C4-2B (cell line): ENCODE results near the gene TNFRSF1A.

ENCODE experiments used
- ZFX ChIP-seq: fragments of 450-650 bp; IDR thresholded peaks from 2 replicates; pipeline ENCODE4 v1.6.1; 2017
- TF ChIP-seq, protein P1 (sequence below): fragments of 450-650 bp; conservative IDR thresholded peaks from 2 replicates; pipeline ENCODE4 v1.5.1; 2017; ENCODE audit warnings: mild to moderate bottlenecking

DNA sequence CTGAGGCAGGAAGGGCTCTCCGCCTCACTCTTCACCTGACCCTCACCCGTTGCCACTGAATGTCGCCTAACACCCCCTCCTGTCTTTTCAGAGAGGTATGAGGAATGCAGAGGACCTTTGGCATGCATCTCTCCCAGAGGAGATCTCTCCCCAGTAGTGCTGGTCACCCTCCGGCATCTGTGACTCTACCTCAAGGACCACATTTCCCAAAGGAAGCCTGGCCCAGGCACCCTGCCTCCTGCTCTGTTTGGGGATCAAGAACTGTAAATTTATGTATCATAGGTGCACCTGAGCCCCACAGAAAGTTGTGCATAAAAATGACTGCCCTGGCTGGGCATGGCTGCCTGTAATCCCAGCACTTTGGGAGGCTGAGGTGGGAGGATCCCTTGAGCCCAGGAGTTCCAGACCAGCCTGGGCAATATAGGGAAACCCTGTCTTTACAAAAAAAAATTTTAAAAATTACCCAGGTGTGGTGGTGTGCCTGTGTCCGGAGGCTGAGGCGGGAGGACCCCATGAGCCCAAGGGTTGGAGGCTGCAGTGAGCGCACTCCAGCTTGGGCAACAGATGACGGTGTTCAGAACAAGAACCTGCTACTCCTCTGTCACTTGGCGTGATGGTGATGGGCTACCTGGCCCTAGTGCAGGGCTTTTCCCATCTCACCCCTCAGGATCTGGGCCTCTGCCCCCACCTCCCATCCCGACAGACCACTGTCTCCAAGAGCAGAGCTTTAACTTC is 13.7 kb downstream of the TNFRSF1A start:
- TF ChIP-seq, protein P1, sequence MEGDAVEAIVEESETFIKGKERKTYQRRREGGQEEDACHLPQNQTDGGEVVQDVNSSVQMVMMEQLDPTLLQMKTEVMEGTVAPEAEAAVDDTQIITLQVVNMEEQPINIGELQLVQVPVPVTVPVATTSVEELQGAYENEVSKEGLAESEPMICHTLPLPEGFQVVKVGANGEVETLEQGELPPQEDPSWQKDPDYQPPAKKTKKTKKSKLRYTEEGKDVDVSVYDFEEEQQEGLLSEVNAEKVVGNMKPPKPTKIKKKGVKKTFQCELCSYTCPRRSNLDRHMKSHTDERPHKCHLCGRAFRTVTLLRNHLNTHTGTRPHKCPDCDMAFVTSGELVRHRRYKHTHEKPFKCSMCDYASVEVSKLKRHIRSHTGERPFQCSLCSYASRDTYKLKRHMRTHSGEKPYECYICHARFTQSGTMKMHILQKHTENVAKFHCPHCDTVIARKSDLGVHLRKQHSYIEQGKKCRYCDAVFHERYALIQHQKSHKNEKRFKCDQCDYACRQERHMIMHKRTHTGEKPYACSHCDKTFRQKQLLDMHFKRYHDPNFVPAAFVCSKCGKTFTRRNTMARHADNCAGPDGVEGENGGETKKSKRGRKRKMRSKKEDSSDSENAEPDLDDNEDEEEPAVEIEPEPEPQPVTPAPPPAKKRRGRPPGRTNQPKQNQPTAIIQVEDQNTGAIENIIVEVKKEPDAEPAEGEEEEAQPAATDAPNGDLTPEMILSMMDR = no peak
- no peak for TF ChIP-seq ZFX
